GM19468 (cell line): ENCODE measurements around the gene FOXM1.
"Not testable (repeated sequence)": the region's sequence is repeated elsewhere in the genome, so short reads cannot be mapped to it uniquely, and the experiment has no call there.

Experiments used
- ATAC-seq: cut with Tn5 transposase; IDR thresholded peaks from one replicate; pipeline ENCODE4 v1.9.1; 2021; ENCODE audit warnings: mild to moderate bottlenecking, moderate library complexity, moderate number of reproducible peaks; ENCODE audit not compliant: unreplicated experiment; ENCODE audit errors: extremely low read depth

The FOXM1 gene

DNA sequence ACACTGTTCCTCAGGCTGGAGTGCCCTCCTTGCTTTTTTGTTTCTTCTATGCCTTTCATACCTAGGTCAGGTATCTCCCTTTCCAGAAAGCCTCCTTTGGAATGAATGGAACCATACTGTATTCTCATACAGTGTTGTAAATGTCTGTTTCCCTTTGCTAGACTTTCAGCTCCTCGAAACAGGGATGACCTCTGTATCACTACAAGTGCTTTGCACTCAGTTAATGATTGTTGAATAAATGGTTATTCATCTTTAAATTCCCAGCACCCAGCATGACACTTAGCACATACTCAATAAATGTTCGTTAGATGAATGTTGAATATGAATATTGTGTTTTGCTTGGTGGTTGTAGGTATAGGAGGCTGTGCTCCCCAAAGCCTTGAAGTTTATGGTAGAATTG lies 7.8 kb upstream of the FOXM1 start:
- ATAC-seq: no peak

DNA sequence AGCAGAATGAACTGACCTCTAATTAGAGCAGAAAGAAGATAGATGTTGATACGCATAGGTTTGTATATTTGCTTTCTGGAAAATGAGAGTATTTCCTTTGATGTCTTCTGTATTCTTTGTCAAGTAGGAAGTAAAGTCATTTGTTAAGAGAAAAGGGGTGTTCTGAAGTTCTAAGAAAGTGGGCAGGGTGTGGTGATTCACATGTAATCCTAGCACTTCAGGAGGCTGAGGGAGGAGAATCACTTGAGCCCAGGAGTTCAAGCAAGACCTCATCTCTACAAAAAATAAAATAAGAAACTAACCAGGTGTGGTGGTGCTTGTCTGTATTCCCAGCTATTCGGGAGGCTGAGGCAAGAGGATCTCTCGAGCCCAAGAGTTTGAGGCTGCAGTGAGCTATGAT lies 2.9 kb upstream of the FOXM1 start:
- ATAC-seq: no peak

- no peak for ATAC-seq
Measured at GRCh38 chr12:2877953-2878732, 1.2 kb upstream of the FOXM1 start.

GRCh38 chr12:2876431-2877046 lies 435 bp downstream of the FOXM1 start:
- no peak for ATAC-seq

GRCh38 chr12:2868986-2869632 lies 7.9 kb downstream of the FOXM1 start:
- ATAC-seq: not testable (repeated sequence)

DNA sequence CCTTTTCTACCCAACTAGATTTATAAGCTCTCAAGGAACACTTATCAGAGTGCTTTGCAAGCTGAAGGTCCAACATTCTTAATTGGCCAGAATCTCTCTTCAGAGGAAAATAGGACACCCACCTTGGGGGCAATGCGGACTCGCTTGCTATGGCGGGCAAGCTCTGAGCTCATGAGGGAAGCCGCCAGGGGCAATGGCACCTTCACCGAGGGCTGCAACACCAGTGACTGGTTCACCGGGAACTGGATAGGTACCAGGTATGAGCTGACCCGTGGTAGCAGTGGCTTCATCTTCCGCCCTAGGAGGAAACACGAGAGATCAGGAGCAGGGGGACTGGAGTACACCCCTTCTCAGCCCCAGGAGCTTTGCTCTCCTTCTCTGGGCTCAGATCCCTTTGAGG lies 12.8 kb downstream of the FOXM1 start:
- ATAC-seq: no peak

DNA sequence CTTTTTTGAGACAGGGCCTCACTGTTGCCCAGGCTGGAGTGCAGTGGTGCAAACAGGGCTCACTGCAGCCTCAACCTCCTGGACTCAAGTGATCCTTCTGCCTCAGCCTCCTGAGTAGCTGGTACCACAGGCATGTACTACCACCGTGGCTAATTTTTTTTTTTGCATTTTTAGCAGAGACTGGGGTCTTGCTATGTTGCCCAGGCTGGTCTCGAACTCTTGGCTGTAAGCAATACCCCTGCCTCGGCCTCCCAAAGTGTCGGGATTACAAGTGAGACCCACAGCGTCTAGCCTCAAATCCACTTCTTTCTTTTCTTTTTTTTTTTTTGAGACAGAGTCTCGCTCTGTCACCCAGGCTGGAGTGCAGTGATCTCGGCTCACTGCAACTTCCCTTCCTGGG lies 13.6 kb downstream of the FOXM1 start:
- not testable (repeated sequence) for ATAC-seq

DNA sequence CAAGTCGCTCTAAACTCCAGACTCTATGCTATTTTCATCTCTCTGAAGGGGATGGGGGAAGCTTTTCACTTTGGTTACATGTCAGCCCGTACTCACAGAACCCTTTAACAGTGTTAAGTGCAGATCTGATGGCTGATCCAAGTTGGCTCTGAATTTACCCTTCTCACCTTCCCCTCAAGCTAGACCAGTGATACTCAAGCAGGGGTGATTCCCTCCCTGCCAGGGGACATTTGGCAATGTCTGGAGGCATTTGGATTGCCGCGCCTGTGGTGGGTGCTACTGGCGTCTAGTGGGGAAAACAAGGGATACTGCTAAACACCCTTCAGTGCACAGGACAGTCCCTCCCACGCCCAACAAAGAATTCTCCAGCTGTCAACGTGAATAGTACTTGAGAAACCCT lies 14.1 kb downstream of the FOXM1 start:
- no peak for ATAC-seq

DNA sequence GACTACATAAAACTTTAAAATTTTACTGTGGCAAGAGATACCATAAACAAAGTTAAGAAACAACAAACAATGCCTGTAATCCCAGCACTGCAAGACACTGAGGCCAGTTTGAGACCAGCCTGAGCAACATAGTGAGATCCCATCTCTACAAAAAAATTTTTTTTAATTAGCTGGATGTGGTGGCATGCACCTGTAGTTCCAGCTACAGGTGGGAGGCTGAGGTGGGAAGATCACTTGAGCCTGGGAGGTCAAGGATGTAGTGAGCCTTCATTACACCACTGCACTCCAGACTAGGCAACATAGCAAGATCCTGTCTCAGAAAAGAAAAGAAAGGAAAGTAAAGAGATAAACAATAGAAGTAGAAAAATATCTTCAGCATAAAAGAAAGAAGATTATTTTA lies 16.8 kb downstream of the FOXM1 start:
- ATAC-seq: no peak

GRCh38 chr12:2858944-2859421 lies 18.0 kb downstream of the FOXM1 start:
- ATAC-seq: no peak

GRCh38 chr12:2858334-2858733 lies 18.6 kb downstream of the FOXM1 start:
- ATAC-seq: no peak

GRCh38 chr12:2857576-2857975 lies 19.4 kb downstream of the FOXM1 start:
- no peak for ATAC-seq

- no peak for ATAC-seq
Measured at GRCh38 chr12:2857021-2857431, 19.9 kb downstream of the FOXM1 start, which contains the start of gene TEX52. TSS of gene TEX52 (minus strand) at chr12:2857039. CDS start at chr12:2857026, 13 bp downstream.

DNA sequence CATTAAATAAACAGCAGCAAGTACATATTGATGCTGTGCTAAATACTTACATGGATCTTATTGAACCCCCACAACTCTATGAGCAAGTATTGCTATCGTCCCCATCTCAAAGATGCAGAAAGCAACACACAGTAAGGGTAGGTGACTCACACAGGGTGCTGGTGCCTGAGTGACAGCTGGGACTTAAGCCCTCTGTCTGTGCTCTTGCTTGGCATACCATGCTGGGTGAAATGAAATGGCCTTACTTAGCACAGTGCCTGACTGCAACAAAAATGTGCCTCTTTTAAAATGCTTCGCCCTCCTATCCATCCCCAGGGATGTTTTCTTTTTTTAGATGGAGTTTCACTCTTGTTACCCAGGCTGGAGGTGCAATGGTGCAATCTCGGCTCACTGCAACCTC lies 20.9 kb downstream of the FOXM1 start:
- ATAC-seq: no peak

GRCh38 chr12:2855546-2855945 lies 21.4 kb downstream of the FOXM1 start:
- no peak for ATAC-seq

GRCh38 chr12:2854669-2855453 lies 22.1 kb downstream of the FOXM1 start:
- ATAC-seq: no peak

DNA sequence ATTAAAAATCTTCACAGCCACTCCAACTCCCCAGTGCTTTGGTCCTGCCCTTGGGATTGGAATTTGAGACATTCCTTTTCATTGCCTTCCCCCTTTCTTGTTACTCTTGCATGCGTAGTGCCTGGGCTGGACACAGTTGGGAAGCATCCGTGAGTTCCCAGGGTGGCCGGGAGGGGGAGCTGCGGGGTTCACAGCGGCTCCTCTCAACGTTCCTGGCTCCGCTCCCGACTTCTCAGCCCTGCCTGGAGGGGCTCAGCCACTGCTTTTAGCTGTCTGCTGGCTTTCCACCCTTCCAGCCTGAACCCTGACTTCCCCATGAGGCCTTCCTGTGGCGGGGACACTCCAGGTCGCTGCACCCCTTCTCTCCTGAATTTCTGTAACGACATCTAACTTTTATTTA lies 23.3 kb downstream of the FOXM1 start:
- ATAC-seq: no peak

DNA sequence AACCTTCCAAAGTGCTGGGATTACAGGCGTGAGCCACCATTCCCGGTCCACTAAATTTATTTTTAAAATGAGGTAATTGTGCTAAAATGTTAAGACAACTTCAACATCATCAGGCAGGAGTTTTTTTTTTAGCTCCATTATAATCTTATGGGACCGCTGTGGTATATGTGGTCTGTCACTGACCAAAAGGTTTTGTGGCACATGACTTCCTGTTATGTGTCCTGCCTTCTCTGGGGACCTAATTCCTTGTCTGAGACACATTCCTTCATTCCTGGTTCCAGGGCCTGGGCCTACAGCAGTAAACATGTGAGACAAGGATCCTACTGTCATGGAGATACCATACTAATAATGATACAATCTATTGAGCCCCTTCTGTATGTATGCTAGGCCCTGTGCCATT lies 25.0 kb downstream of the FOXM1 start:
- ATAC-seq: no peak

DNA sequence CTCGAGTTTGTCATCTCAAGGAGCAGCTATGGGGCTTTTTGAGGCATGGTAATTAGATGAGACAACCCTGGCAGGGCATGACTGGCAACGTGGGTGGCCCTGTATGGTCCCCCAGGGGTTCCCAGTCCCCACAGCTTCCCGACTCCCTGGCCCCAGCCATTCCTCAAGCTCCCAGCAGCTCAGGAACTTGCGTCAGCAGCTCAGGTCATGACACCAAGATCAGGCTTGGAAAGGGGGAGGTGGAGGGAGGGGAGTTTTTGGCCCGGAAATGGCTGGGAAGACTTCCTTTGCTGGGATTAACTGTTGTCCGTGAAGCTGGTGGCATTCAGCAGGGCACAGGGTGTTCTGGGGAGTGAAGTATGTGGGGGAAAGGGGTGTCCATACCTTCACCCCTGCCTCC lies 31.7 kb downstream of the FOXM1 start:
- ATAC-seq: no peak

GRCh38 chr12:2844786-2845185 lies 32.2 kb downstream of the FOXM1 start:
- ATAC-seq: no peak
